Breast epithelium (tissue), 3 donors: ENCODE data around the gene MIER1.

Experiments used
- CTCF ChIP-seq, 3 donors: fragments of 450-650 bp; IDR thresholded peaks; one replicate each; pipeline ENCODE4 v1.5.1; 2016 to 2017; ENCODE audit warnings: antibody characterized with exemption in 3 of 3, mild to moderate bottlenecking in 3 of 3, moderate library complexity in 3 of 3
- POLR2A ChIP-seq: fragments of 450-650 bp; IDR thresholded peaks from one replicate; pipeline ENCODE4 v1.6.1; 2016; ENCODE audit warnings: antibody characterized with exemption, mild to moderate bottlenecking, moderate library complexity
- POLR2AphosphoS5 ChIP-seq, 3 donors: sonication (generic); formaldehyde crosslinking; IDR thresholded peaks; one replicate each; pipeline ENCODE4 v1.6.1; 2017; ENCODE audit warnings: antibody characterized with exemption in 3 of 3

DNA sequence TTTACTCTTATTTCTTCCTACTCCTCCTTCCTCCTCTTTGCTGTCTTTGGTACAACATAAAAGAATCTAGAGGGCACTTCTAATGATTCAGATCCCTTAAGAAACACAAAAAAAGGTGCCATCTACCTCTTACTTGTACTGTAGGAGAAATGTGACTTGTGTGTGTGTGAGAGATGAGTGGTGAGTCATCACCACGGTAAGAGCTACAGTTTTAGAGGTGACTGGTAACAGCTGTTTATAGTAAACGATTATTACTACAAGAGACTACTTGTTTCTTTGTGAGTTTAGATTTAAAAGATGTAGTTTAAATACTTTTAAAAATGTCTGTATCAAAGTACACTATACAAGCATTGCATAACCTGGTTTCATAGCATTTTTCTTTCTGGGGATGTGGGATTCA, 88.8 kb downstream of the MIER1 start:
- TF ChIP-seq POLR2AphosphoS5 (IDR thresholded peaks at IDR 0.05) (no peak), POLR2A (no peak), CTCF (IDR thresholded peaks at IDR 0.05) (no peak)
